Choroid plexus epithelial cell (primary cell): Measurements from ENCODE around the gene F2R.
"Not testable (repeated sequence)": the region's sequence is repeated elsewhere in the genome, so short reads cannot be mapped to it uniquely, and the experiment has no call there.

Experiments
- DNase-seq: peaks from one replicate; pipeline ENCODE4 v3.0.0-alpha.2; 2010; ENCODE audit warnings: low read depth
- H3K4me3 ChIP-seq: 2 replicates; pipeline ENCODE4 v1.5.1; 2011; ENCODE audit warnings: low read depth, mild to moderate bottlenecking, control low read depth, low read length, moderate library complexity
- CTCF ChIP-seq: conservative IDR thresholded peaks from 2 replicates; pipeline ENCODE4 v1.5.1; 2011; ENCODE audit warnings: low read depth, mild to moderate bottlenecking, control low read depth, inconsistent platforms, low read length, moderate library complexity

Gene F2R

DNA sequence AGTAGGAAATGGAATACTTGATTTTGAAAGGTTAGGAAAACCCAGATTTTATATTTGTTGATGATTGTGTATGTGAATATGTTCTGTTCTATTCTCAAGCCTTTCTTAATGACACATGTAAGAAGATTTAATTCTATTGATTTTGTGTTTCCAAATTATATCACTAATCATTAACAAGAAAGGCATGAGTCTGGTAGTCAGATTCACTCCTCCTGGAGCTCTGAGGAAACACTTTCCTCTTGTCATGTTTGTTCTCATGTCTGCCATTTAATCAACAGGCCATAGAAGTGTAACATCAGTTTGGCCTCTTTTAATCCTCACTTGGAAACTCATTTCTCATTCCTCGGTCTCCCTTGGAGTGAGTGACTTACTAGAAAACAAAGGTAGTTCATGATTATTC, 40.6 kb upstream of the F2R start:
- DNase-seq = no peak
- H3K4me3 ChIP-seq = no peak overlapping the region
- TF ChIP-seq CTCF = no peak

DNA sequence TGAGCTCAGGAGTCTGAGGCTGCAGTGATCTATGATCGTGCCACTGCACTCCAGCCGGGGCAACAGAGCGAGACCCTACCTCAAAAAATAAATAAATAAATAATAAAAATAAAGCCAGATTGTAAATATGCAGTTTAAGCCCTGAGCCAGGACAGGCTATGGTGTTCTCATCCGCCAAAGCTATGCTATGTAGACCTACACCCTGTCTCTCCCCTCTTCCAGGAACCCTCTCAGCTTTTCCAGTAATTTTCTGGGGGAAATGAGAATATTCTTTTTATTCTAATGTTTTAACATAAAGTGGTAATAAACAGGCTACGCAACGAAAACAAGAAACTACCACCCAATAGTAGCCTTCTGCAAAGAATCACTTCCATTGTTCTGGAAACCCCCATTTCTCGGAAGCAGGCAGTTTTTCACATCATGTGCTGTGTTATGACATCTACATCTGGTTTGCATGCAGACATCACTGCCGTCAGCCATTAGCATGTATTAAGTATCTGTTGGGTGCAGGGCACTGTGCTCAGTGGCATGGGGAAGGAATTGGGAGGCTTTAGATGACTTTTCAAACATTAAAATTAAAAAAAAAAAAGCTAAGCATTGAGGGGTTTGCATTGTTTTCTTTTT, 38.0 kb upstream of the F2R start:
- no peak for TF ChIP-seq CTCF
- no peak overlapping the region for H3K4me3 ChIP-seq
- no peak for DNase-seq

GRCh38 chr5:76679231-76679630, 36.7 kb upstream of the F2R start:
- no peak for TF ChIP-seq CTCF
- H3K4me3 ChIP-seq = no peak overlapping the region
- DNase-seq = peak; percentile 84

DNA sequence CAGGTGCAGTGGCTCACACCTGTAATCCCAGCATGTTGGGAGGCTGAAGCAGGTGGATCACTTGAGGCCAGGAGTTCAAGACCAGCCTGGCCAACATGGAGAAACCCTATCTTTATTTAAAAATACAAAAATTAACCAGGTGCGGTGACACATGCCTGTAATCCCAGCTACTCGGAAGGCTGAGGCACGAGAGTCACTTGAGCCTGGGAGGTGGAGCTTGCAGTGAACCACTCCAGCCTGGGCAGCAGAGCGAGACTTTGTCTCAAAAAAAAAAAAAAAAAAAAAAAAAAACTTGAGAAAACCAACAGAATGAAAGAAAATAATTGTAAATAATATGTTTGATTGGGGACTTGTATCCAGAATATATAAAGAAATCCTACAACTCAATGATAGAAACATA, 35.1 kb upstream of the F2R start:
- not testable (repeated sequence) for DNase-seq, H3K4me3 ChIP-seq

- TF ChIP-seq CTCF = no peak
- no peak overlapping the region for H3K4me3 ChIP-seq
- no peak for DNase-seq
Observed at GRCh38 chr5:76681287-76681686, 34.6 kb upstream of the F2R start.

DNA sequence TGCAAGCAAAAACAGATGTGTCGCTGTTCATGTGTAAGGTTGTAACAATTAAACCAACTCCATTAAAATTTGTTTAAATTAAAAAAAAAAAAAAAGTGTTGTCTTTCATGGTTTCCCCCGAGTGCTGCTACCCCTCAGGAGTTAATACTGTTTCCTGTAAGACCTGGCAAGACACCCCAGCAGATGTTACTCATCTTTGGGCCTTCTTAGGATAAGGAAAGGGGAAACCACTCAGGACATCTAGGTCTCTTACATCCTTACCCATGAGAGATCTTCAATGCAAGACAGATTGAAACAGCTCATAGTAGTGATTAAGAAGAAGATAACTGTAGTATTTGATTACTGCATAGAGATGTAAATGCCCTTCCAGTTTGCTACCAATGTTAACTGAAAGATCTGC, 33.5 kb upstream of the F2R start:
- no peak for DNase-seq
- H3K4me3 ChIP-seq = no peak overlapping the region
- no peak for TF ChIP-seq CTCF

DNA sequence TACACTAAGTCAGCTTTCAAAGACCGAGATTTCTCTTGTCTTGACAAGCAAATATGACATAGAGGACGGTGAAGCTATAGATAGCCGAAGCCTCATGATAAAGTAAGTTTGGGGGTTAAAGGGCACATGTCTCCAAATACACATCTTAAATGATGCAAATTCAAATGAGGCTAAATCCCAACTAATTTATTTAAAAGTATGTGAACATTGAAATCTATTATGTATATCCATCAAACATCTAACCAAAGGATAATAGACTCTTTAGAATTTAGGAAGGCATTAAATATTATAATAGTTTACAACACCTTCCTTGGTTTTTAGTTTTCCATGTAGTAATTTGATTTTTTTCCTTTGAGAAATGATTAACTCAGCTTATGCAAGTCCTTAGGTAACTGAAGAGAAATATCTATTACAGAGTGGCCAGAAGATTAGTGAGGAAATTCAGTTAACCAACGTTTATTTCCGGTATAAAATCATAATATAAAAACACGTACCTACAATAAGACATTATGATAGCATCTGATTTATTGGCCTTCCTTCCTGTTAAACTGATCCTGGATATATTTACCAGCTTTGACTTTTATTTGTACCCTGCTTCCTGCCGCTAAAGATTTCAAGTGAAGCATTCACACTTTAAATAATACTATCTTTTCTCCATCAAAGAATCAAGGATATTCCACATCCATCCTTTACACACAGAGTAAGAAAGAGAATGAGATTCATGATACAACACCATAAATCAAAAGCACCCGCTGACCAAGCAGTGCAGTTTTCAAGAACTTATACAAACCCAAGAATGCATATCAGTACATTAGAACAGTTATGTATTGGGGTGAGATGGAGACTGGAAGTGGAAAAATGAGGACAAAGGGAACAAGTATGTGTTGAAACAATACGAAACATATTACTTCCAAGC, 31.9 kb upstream of the F2R start:
- no peak for DNase-seq
- TF ChIP-seq CTCF = no peak
- H3K4me3 ChIP-seq = no peak overlapping the region
